CD14-positive monocyte (primary cell): ENCODE results near the gene CHD1. TPM values are rescaled to one million over a fixed set of nuclear protein-coding genes. Genes with fewer than 3 reads are reported as not detected.

Experiments
- DNase-seq, 3 donors: peaks; one replicate each; pipeline ENCODE4 v3.0.0-alpha.2; 2011 to 2022
- H2AFZ ChIP-seq: 2 replicates; pipeline ENCODE4 v1.6.0; 2012; ENCODE audit warnings: mild to moderate bottlenecking, low read depth, low read length, inconsistent platforms; ENCODE audit not compliant: insufficient read depth, poor library complexity, severe bottlenecking
- H3K27ac ChIP-seq, 2 donors: 1 replicate in 1 of 2; 2 replicates in 1 of 2; pipeline ENCODE4 v1.5.1; 2012 to 2013; ENCODE audit warnings: low read length in 2 of 2, control low read depth in 1 of 2, inconsistent platforms in 1 of 2, low read depth in 1 of 2, mild to moderate bottlenecking in 1 of 2
- H3K27me3 ChIP-seq, 2 donors: one replicate each; pipeline versions ENCODE4 v1.6.0 to v1.6.1; 2011 to 2013; ENCODE audit warnings: low read length in 2 of 2; ENCODE audit not compliant: control insufficient read depth in 2 of 2, insufficient read depth in 2 of 2
- H3K36me3 ChIP-seq, 2 donors: replicated peaks in 1 of 2; 1 replicate in 1 of 2; 2 replicates in 1 of 2; pipeline versions ENCODE4 v1.5.1 to v1.6.1; 2012 to 2013; ENCODE audit warnings: low read length in 2 of 2, control low read depth in 1 of 2, inconsistent platforms in 1 of 2, mild to moderate bottlenecking in 1 of 2; ENCODE audit not compliant: insufficient read depth in 2 of 2, control insufficient read depth in 1 of 2
- H3K4me1 ChIP-seq, 2 donors: 1 replicate in 1 of 2; 2 replicates in 1 of 2; pipeline versions ENCODE4 v1.5.1 to v1.6.1; 2012 to 2013; ENCODE audit warnings: low read length in 2 of 2, control low read depth in 1 of 2, inconsistent platforms in 1 of 2, mild to moderate bottlenecking in 1 of 2, moderate library complexity in 1 of 2; ENCODE audit not compliant: insufficient read depth in 2 of 2, control insufficient read depth in 1 of 2
- H3K4me2 ChIP-seq: replicated peaks from 2 replicates; pipeline ENCODE3; 2012; ENCODE audit warnings: low read length, moderate library complexity, mild to moderate bottlenecking; ENCODE audit not compliant: poor library complexity, severe bottlenecking; ENCODE audit errors: extremely low read depth
- H3K4me3 ChIP-seq, 3 experiments: fragments of 200-600 bp in 1 of 3; sonication (generic) in 1 of 3; replicated peaks in 1 of 3; 1 replicate in 2 of 3; 2 replicates in 1 of 3; pipeline ENCODE4 v1.5.1; 2011 to 2013; ENCODE audit warnings: low read length in 3 of 3, mild to moderate bottlenecking in 3 of 3, control low read depth in 2 of 3, low read depth in 2 of 3, inconsistent platforms in 1 of 3, moderate library complexity in 1 of 3
- H3K79me2 ChIP-seq: 2 replicates; pipeline ENCODE4 v1.6.0; 2012; ENCODE audit warnings: mild to moderate bottlenecking, control low read depth, inconsistent platforms, low read length, moderate library complexity; ENCODE audit not compliant: insufficient read depth
- H3K9ac ChIP-seq: 2 replicates; pipeline ENCODE4 v1.6.0; 2017; ENCODE audit warnings: low read length, mild to moderate bottlenecking; ENCODE audit not compliant: insufficient read depth, poor library complexity, severe bottlenecking
- H3K9me3 ChIP-seq, 2 donors: replicated peaks in 1 of 2; 1 replicate in 1 of 2; 2 replicates in 1 of 2; pipeline versions ENCODE4 v1.5.1 to v1.6.1; 2012 to 2013; ENCODE audit warnings: low read length in 2 of 2, control low read depth in 1 of 2; ENCODE audit not compliant: control insufficient read depth in 1 of 2, insufficient read depth in 1 of 2
- H4K20me1 ChIP-seq: 2 replicates; pipeline ENCODE4 v1.6.0; 2012; ENCODE audit warnings: mild to moderate bottlenecking, low read length, control low read depth, moderate library complexity; ENCODE audit not compliant: insufficient read depth
- H3K27ac Mint-ChIP-seq, 7 donors: one replicate each; pipeline ENCODE4 v1.8.0; 2020; ENCODE audit warnings: mild to moderate bottlenecking in 7 of 7, mixed read lengths in 7 of 7, moderate library complexity in 6 of 7, inconsistent platforms in 2 of 7
- H3K27me3 Mint-ChIP-seq, 3 donors: one replicate each; pipeline ENCODE4 v1.8.0; 2021 to 2022; ENCODE audit warnings: low read depth in 3 of 3, mild to moderate bottlenecking in 3 of 3, mixed read lengths in 3 of 3, moderate library complexity in 3 of 3, inconsistent platforms in 1 of 3
- H3K36me3 Mint-ChIP-seq, 2 donors: one replicate each; pipeline ENCODE4 v1.8.0; 2020; ENCODE audit warnings: mixed read lengths in 2 of 2, inconsistent platforms in 1 of 2, mild to moderate bottlenecking in 1 of 2
- H3K4me1 Mint-ChIP-seq: one replicate; pipeline ENCODE4 v1.8.0; 2020; ENCODE audit warnings: mild to moderate bottlenecking, mixed read lengths
- H3K4me3 Mint-ChIP-seq, 2 donors: one replicate each; pipeline ENCODE4 v1.8.0; 2020; ENCODE audit warnings: mild to moderate bottlenecking in 2 of 2, mixed read lengths in 2 of 2, moderate library complexity in 1 of 2
- H3K9me3 Mint-ChIP-seq, 7 donors: one replicate each; pipeline ENCODE4 v1.8.0; 2020 to 2022; ENCODE audit warnings: mixed read lengths in 7 of 7, mild to moderate bottlenecking in 6 of 7, moderate library complexity in 6 of 7, inconsistent platforms in 2 of 7
- WGBS: methylation state at CpG from one replicate; pipeline ENCODE4 v1.1.5; 2013; ENCODE audit warnings: missing lambda C conversion rate; ENCODE audit not compliant: insufficient coverage; 5-methylcytosine and 5-hydroxymethylcytosine counted together
- intact Hi-C, 2 donors: fragments of 100-400 bp; cut with micrococcal nuclease; formaldehyde crosslinking; loops; one replicate each; pipeline versions ENCODE4 v1.15.0 to v1.15.1; 2023
- polyA plus RNA-seq, 3 donors: library from polyadenylated mRNA; depleted of rRNA in 1 of 3; unstranded in 2 of 3; stranded (reverse) in 1 of 3; fragments of 300-500 nt in 2 of 3; fragments of >200 nt in 1 of 3; fragmentation: Illumina TruSeq in 2 of 3; gene quantifications; 1 replicate in 2 of 3; 2 replicates in 1 of 3; pipeline ENCODE4 v1.2.3, GENCODE V29; 2012 to 2021
- TF ChIP-seq, protein P1 (sequence below): fragments of 200-600 bp; IDR thresholded peaks from one replicate; pipeline ENCODE4 v1.8.0; 2022; ENCODE audit warnings: antibody characterized with exemption, mild to moderate bottlenecking

The CHD1 gene
- polyA plus RNA-seq, 3 donors = 3.1 to 45.7 (median 6.7) TPM

DNA sequence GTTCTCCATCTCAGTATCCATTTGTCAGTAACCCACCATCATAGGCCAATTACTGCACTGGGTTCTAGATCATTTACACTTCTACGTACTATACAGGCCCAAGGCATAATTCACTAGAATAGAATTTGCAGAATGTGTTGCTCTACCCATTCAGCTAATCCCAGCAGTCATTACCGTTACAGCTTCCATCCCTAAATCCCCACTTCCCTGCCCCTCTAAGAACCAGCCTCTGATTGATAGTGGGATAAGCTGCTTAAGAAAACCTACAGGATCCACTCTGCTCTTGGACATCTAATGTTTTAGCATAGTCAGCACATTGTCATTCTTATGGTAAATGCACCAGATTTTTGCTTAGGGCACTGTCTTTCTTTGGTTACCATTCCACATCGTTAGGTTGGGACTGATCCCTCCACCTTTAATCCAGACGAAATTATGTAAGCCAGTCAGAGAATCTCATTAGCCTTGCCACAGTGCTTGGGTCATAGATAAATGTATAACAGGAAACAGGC, 39.3 kb upstream of the CHD1 start:
- no peak overlapping the region for H2AFZ ChIP-seq
- no peaks in the 10 kb centered on the region for H3K79me2 ChIP-seq
- Mint-ChIP-seq H3K27ac (no peak overlapping the region), H3K4me3 (no peak overlapping the region), H3K36me3 (peaks cover 1 to 5% of the 10 kb centered on the region in 2 donors), H3K9me3 (peaks cover 0 to 14% (median 6%) of the 10 kb centered on the region in 7 donors), H3K27me3 (no peaks in the 10 kb centered on the region), H3K4me1 (peaks cover 7% of the 10 kb centered on the region)
- no peak overlapping the region for H3K27ac ChIP-seq
- peaks cover 0 to 4% of the 10 kb centered on the region in 2 donors for H3K9me3 ChIP-seq
- TF ChIP-seq, protein P1, sequence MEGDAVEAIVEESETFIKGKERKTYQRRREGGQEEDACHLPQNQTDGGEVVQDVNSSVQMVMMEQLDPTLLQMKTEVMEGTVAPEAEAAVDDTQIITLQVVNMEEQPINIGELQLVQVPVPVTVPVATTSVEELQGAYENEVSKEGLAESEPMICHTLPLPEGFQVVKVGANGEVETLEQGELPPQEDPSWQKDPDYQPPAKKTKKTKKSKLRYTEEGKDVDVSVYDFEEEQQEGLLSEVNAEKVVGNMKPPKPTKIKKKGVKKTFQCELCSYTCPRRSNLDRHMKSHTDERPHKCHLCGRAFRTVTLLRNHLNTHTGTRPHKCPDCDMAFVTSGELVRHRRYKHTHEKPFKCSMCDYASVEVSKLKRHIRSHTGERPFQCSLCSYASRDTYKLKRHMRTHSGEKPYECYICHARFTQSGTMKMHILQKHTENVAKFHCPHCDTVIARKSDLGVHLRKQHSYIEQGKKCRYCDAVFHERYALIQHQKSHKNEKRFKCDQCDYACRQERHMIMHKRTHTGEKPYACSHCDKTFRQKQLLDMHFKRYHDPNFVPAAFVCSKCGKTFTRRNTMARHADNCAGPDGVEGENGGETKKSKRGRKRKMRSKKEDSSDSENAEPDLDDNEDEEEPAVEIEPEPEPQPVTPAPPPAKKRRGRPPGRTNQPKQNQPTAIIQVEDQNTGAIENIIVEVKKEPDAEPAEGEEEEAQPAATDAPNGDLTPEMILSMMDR = no peak
- no peak for DNase-seq
- peaks cover 0 to 3% of the 10 kb centered on the region in 2 donors for H3K4me1 ChIP-seq
- H4K20me1 ChIP-seq = no peaks in the 10 kb centered on the region
- H3K4me2 ChIP-seq = no peak overlapping the region
- intact Hi-C loops = no loop called here
- 100% methylated on average over 1 of the region's 4 CpGs for WGBS
- no peak overlapping the region for H3K9ac ChIP-seq
- no peak overlapping the region for H3K4me3 ChIP-seq
- H3K27me3 ChIP-seq = no peaks in the 10 kb centered on the region
- no peaks in the 10 kb centered on the region for H3K36me3 ChIP-seq

DNA sequence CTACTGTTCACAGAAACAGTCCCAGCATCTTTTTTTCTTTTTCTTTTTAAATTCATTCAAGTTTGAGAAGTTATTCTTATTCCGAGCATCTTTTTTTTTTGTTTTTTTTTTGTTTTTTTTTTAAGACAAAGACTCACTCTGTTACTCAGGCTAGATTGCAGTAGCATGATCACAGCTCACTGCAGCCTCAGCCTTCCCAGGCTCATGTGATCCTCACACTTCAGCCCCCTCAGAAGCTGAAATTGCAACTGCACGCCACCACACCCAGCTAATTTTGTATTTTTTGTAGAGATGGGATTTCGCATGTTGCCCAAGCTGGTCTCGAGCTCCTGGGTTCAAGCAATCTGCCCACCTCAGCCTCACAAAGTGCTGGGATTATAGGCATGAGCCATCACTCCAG, 36.4 kb upstream of the CHD1 start:
- DNase-seq = no peak
- peaks cover 0 to 4% of the 10 kb centered on the region in 2 donors for H3K9me3 ChIP-seq
- Mint-ChIP-seq H3K4me3 (no peak overlapping the region), H3K4me1 (peaks cover 19% of the 10 kb centered on the region), H3K9me3 (peaks cover 0 to 14% (median 6%) of the 10 kb centered on the region in 7 donors), H3K27ac (no peak overlapping the region), H3K27me3 (no peaks in the 10 kb centered on the region), H3K36me3 (peaks cover 1 to 5% of the 10 kb centered on the region in 2 donors)
- peaks cover 0 to 3% of the 10 kb centered on the region in 2 donors for H3K4me1 ChIP-seq
- TF ChIP-seq, protein P1 = no peak
- WGBS = 80% methylated on average over 1 of the region's 4 CpGs
- no peak overlapping the region for H3K4me2 ChIP-seq
- no peaks in the 10 kb centered on the region for H3K36me3 ChIP-seq
- no peak overlapping the region for H3K4me3 ChIP-seq
- H3K27ac ChIP-seq = no peak overlapping the region
- intact Hi-C loops = no loop called here
- H3K27me3 ChIP-seq = no peaks in the 10 kb centered on the region
- no peak overlapping the region for H3K9ac ChIP-seq
- no peaks in the 10 kb centered on the region for H4K20me1 ChIP-seq
- no peak overlapping the region for H2AFZ ChIP-seq
- no peaks in the 10 kb centered on the region for H3K79me2 ChIP-seq
